Endothelial cell of umbilical vein (primary cell): Measurements from ENCODE around the gene BTG2. TPM values are rescaled to one million over a fixed set of nuclear protein-coding genes. Genes with fewer than 3 reads are reported as not detected.

ENCODE experiments used
- BruUV-seq: library from RNA; stranded (reverse); fragments of 400-500 nt; replicated peaks from 2 replicates; lab custom pipeline; 2021; lab: Mats Ljungman, UMichigan
- CTCF ChIA-PET: fragments of 300-600, 350-600 bp; sonication (Branson Sonifier 250); formaldehyde crosslinking; loops from one replicate; lab custom pipeline; 2021; ENCODE audit warnings: antibody characterized with exemption, inconsistent platforms; lab: Charles Lee
- POLR2A ChIA-PET: fragments of 300-600, 350-600 bp; sonication (Branson Sonifier 250); formaldehyde crosslinking; loops from one replicate; lab custom pipeline; 2021; ENCODE audit warnings: antibody characterized with exemption, inconsistent platforms; lab: Charles Lee
- DNase-seq: peaks from one replicate; pipeline ENCODE4 v3.0.0-alpha.2; 2011; ENCODE audit warnings: low read depth, low spot score
- FAIRE-seq: peaks from 2 replicates; lab custom pipeline; 2011; peaks lifted over from hg19 to GRCh38; lab: Jason Lieb, UNC
- H2AFZ ChIP-seq: 2 replicates; pipeline ENCODE4 v1.6.0; 2012; ENCODE audit warnings: low read depth, low read length, control low read depth, inconsistent platforms
- H3K27ac ChIP-seq: 2 replicates; pipeline ENCODE4 v1.5.1; 2011; ENCODE audit warnings: low read depth, mild to moderate bottlenecking, control low read depth, low read length, moderate library complexity; ENCODE audit not compliant: insufficient read depth
- H3K27me3 ChIP-seq, 2 experiments: 2 replicates each; pipeline versions ENCODE4 v1.6.0 to v1.6.1; 2011; ENCODE audit warnings: low read length in 2 of 2, mixed read lengths in 1 of 2; ENCODE audit not compliant: control insufficient read depth in 2 of 2, insufficient read depth in 2 of 2
- H3K36me3 ChIP-seq, 2 experiments: 2 replicates in 1 of 2; 3 replicates in 1 of 2; pipeline ENCODE4 v1.5.1; 2011; ENCODE audit warnings: low read length in 2 of 2, mild to moderate bottlenecking in 1 of 2, moderate library complexity in 1 of 2; ENCODE audit not compliant: control insufficient read depth in 2 of 2, insufficient read depth in 2 of 2; ENCODE audit errors: extremely low read depth in 1 of 2
- H3K4me1 ChIP-seq: 3 replicates; pipeline ENCODE4 v1.5.1; 2011; ENCODE audit warnings: mild to moderate bottlenecking, low read length; ENCODE audit not compliant: control insufficient read depth, insufficient read depth; ENCODE audit errors: extremely low read depth
- H3K4me2 ChIP-seq: 2 replicates; pipeline ENCODE4 v1.6.1; 2011; ENCODE audit warnings: low read length, control low read depth, mixed read lengths; ENCODE audit not compliant: insufficient read depth
- H3K4me3 ChIP-seq, 3 experiments: fragments of 200-600 bp in 1 of 3; sonication (generic), shearing (Covaris generic) in 1 of 3; replicated peaks in 1 of 3; 2 replicates each; pipeline ENCODE4 v1.5.1; 2011 to 2016; ENCODE audit warnings: control low read depth in 3 of 3, low read length in 3 of 3, mild to moderate bottlenecking in 2 of 3, inconsistent platforms in 1 of 3, low read depth in 1 of 3, moderate library complexity in 1 of 3; ENCODE audit not compliant: insufficient read depth in 1 of 3
- H3K79me2 ChIP-seq: 2 replicates; pipeline ENCODE4 v1.6.0; 2012; ENCODE audit warnings: low read length, inconsistent platforms; ENCODE audit not compliant: control insufficient read depth, insufficient read depth
- H3K9ac ChIP-seq: replicated peaks from 2 replicates; pipeline ENCODE3; 2011; ENCODE audit warnings: low read length, control low read depth; ENCODE audit not compliant: insufficient read depth; ENCODE audit errors: extremely low read depth
- H3K9me1 ChIP-seq: replicated peaks from 3 replicates; pipeline ENCODE4 v1.6.0; 2011; ENCODE audit warnings: mild to moderate bottlenecking, low read length; ENCODE audit not compliant: control insufficient read depth, insufficient read depth; ENCODE audit errors: extremely low read depth
- H3K9me3 ChIP-seq: replicated peaks from 2 replicates; pipeline ENCODE4 v1.5.1; 2012; ENCODE audit warnings: low read length, inconsistent platforms; ENCODE audit not compliant: control insufficient read depth, insufficient read depth
- H4K20me1 ChIP-seq: replicated peaks from 2 replicates; pipeline ENCODE3; 2011; ENCODE audit warnings: mild to moderate bottlenecking, low read length; ENCODE audit not compliant: control insufficient read depth, insufficient read depth; ENCODE audit errors: extremely low read depth
- EZH2 ChIP-seq: IDR thresholded peaks from 2 replicates; pipeline ENCODE4 v1.6.1; 2012; ENCODE audit warnings: borderline replicate concordance, low read depth, mild to moderate bottlenecking, moderate library complexity, low read length, inconsistent platforms; ENCODE audit not compliant: severe bottlenecking
- FOS ChIP-seq: IDR thresholded peaks from 2 replicates; pipeline ENCODE4 v1.6.1; 2011; ENCODE audit warnings: mild to moderate bottlenecking, low read length, moderate library complexity, borderline replicate concordance; ENCODE audit not compliant: insufficient read depth
- GATA2 ChIP-seq: IDR thresholded peaks from 2 replicates; pipeline ENCODE4 v1.7.0; 2011; ENCODE audit warnings: low read depth, mild to moderate bottlenecking, moderate library complexity, mixed read lengths, low read length; ENCODE audit not compliant: insufficient read length, insufficient read depth
- JUN ChIP-seq: IDR thresholded peaks from 2 replicates; pipeline ENCODE4 v1.6.1; 2011; ENCODE audit warnings: borderline replicate concordance, low read depth; ENCODE audit not compliant: insufficient read length, insufficient read depth
- MAX ChIP-seq: IDR thresholded peaks from 2 replicates; pipeline ENCODE4 v1.6.1; 2011; ENCODE audit not compliant: insufficient read depth, insufficient read length
- MYC ChIP-seq: IDR thresholded peaks from one replicate; pipeline ENCODE4 v1.6.1; 2011; ENCODE audit warnings: mild to moderate bottlenecking, low read depth, low read length
- POLR2A ChIP-seq: IDR thresholded peaks from 2 replicates; pipeline ENCODE4 v1.6.1; 2012; ENCODE audit warnings: low read depth, mild to moderate bottlenecking, control low read depth, low read length
- POLR2AphosphoS5 ChIP-seq: IDR thresholded peaks from 2 replicates; pipeline ENCODE4 v1.6.1; 2012; ENCODE audit warnings: low read depth, mild to moderate bottlenecking, control low read depth, low read length, moderate library complexity; ENCODE audit not compliant: insufficient read depth
- dilution Hi-C: fragments of 300-500 bp; cut with MboI; formaldehyde crosslinking; loops from one replicate; pipeline ENCODE4 v1.15.0; 2019; ENCODE audit warnings: low sequenced_read_pairs; ENCODE audit not compliant: extremely low pct_ligation_motif_present
- intact Hi-C: fragments of 100-400 bp; cut with micrococcal nuclease; formaldehyde crosslinking; loops from one replicate; pipeline ENCODE4 v1.10.0; 2022
- polyA plus RNA-seq, 4 experiments: library from polyadenylated mRNA; depleted of rRNA in 3 of 4; stranded (reverse) in 3 of 4; unstranded in 1 of 4; fragments of >200 nt; gene quantifications; 2 replicates each; pipeline versions ENCODE4 v1.2.1 to v1.2.3, GENCODE V29; 2011 to 2012; ENCODE audit warnings: missing spikeins in 1 of 4
- total RNA-seq: library from RNA; stranded (reverse); gene quantifications from 2 replicates; pipeline ENCODE4 v1.2.3, GENCODE V29; 2021
- TF ChIP-seq, protein P1 (sequence below), 2 donors: IDR thresholded peaks; 1 replicate in 1 of 2; 2 replicates in 1 of 2; pipeline ENCODE4 v1.5.1; 2011; ENCODE audit warnings: low read length in 2 of 2, mild to moderate bottlenecking in 2 of 2, moderate library complexity in 2 of 2, control low read depth in 1 of 2, inconsistent platforms in 1 of 2, low read depth in 1 of 2; ENCODE audit not compliant: insufficient read depth in 1 of 2; ENCODE audit errors: extremely low read depth in 1 of 2

BTG2 gene
- total and polyA plus RNA-seq, 2 donors (not counting 3 experiments of a cell fraction or from before 2014, with no cell fraction given): 35.6 to 50.1 TPM

GRCh38 chr1:203340112-203340790 lies 34.9 kb downstream of the BTG2 start:
- H3K27me3 ChIP-seq: peaks cover 33 to 41% of the 10 kb centered on the region in 2 experiments
- dilution Hi-C loops (no loop called here), intact Hi-C loops (loop anchor here (1.0 kb wide), 3 partner anchors 100 to 360 kb away; no protein-coding TSS in a partner anchor)
- no peaks in the 10 kb centered on the region for H3K36me3 ChIP-seq
- no peak overlapping the region for H3K9ac ChIP-seq
- H3K27ac ChIP-seq: no peak overlapping the region
- H3K4me1 ChIP-seq: no peaks in the 10 kb centered on the region
- H2AFZ ChIP-seq: no peak overlapping the region
- TF ChIP-seq GATA2 (no peak), MAX (no peak), EZH2 (peak; percentile 71), FOS (no peak), POLR2A (no peak), JUN (no peak), MYC (no peak), POLR2AphosphoS5 (no peak)
- TF ChIP-seq, protein P1, sequence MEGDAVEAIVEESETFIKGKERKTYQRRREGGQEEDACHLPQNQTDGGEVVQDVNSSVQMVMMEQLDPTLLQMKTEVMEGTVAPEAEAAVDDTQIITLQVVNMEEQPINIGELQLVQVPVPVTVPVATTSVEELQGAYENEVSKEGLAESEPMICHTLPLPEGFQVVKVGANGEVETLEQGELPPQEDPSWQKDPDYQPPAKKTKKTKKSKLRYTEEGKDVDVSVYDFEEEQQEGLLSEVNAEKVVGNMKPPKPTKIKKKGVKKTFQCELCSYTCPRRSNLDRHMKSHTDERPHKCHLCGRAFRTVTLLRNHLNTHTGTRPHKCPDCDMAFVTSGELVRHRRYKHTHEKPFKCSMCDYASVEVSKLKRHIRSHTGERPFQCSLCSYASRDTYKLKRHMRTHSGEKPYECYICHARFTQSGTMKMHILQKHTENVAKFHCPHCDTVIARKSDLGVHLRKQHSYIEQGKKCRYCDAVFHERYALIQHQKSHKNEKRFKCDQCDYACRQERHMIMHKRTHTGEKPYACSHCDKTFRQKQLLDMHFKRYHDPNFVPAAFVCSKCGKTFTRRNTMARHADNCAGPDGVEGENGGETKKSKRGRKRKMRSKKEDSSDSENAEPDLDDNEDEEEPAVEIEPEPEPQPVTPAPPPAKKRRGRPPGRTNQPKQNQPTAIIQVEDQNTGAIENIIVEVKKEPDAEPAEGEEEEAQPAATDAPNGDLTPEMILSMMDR (IDR thresholded peaks at IDR 0.05; ENCODE audit: extremely low read depth in 1 of 2, insufficient read depth in 1 of 2, low read depth in 1 of 2, low read length in 2 of 2): peak; percentile 82 to 89
- FAIRE-seq (peak; percentile 95), DNase-seq (peak; percentile 76)
- no TSS peak for BruUV-seq
- H3K9me3 ChIP-seq: no peaks in the 10 kb centered on the region
- H3K4me3 ChIP-seq: no peak overlapping the region
- no peaks in the 10 kb centered on the region for H3K9me1 ChIP-seq
- CTCF ChIA-PET: interaction anchor here (0.5 to 30.6 kb wide), 19 partner anchors 13 to 465 kb away, joined by 3 to 1014 read pairs (median 5); partner anchors contain the start of gene FMOD
- no peak overlapping the region for H3K4me2 ChIP-seq
- no peaks in the 10 kb centered on the region for H4K20me1 ChIP-seq
- no peaks in the 10 kb centered on the region for H3K79me2 ChIP-seq
- POLR2A ChIA-PET: no interaction called here
